Stomach smooth muscle (tissue), 2 donors: Measurements from ENCODE around the gene PRAMEF1.
"Not testable (repeated sequence)": the region's sequence is repeated elsewhere in the genome, so short reads cannot be mapped to it uniquely, and the experiment has no call there.

Experiments
- H3K27ac ChIP-seq: one replicate; pipeline ENCODE4 v1.7.0; 2013; ENCODE audit warnings: mild to moderate bottlenecking, low read length, inconsistent platforms
- H3K27me3 ChIP-seq, 2 donors: one replicate each; pipeline ENCODE4 v1.7.0; 2013; ENCODE audit warnings: low read length in 2 of 2; ENCODE audit not compliant: insufficient read depth in 2 of 2, control insufficient read depth in 1 of 2
- H3K36me3 ChIP-seq, 2 donors: one replicate each; pipeline ENCODE4 v1.7.0; 2013; ENCODE audit warnings: low read length in 2 of 2; ENCODE audit not compliant: control insufficient read depth in 2 of 2, insufficient read depth in 2 of 2
- H3K4me1 ChIP-seq: one replicate; pipeline ENCODE4 v1.7.0; 2013; ENCODE audit warnings: low read length; ENCODE audit not compliant: control insufficient read depth, insufficient read depth
- H3K4me3 ChIP-seq, 2 donors: one replicate each; pipeline ENCODE4 v1.7.0; 2013; ENCODE audit warnings: low read length in 2 of 2
- H3K9ac ChIP-seq, 2 donors: one replicate each; pipeline ENCODE4 v1.7.0; 2013; ENCODE audit warnings: low read length in 2 of 2, mild to moderate bottlenecking in 1 of 2
- H3K9me3 ChIP-seq, 2 donors: one replicate each; pipeline ENCODE4 v1.7.0; 2013; ENCODE audit warnings: low read length in 2 of 2; ENCODE audit not compliant: control insufficient read depth in 2 of 2
- donor health status: healthy.
- donor health status: Pancreatic carcinoma.

Gene PRAMEF1

GRCh38 chr1:12811409-12811784 lies 20.2 kb downstream of the PRAMEF1 start:
- no peak overlapping the region for H3K4me3 ChIP-seq
- no peak overlapping the region for H3K27ac ChIP-seq
- H3K9me3 ChIP-seq: no peaks in the 10 kb centered on the region
- H3K9ac ChIP-seq: no peak overlapping the region
- no peaks in the 10 kb centered on the region for H3K36me3 ChIP-seq
- H3K4me1 ChIP-seq: no peaks in the 10 kb centered on the region
- peaks cover 0 to 2% of the 10 kb centered on the region in 2 donors for H3K27me3 ChIP-seq

GRCh38 chr1:12819061-12819460 lies 27.9 kb downstream of the PRAMEF1 start:
- H3K9me3 ChIP-seq, H3K27ac ChIP-seq, H3K27me3 ChIP-seq, H3K4me3 ChIP-seq, H3K36me3 ChIP-seq, H3K4me1 ChIP-seq, H3K9ac ChIP-seq: not testable (repeated sequence)

- not testable (repeated sequence) for H3K27me3 ChIP-seq, H3K36me3 ChIP-seq, H3K9me3 ChIP-seq, H3K27ac ChIP-seq, H3K4me3 ChIP-seq, H3K9ac ChIP-seq, H3K4me1 ChIP-seq
Measured at GRCh38 chr1:12831310-12831709, 40.1 kb downstream of the PRAMEF1 start, which contains the start of gene PRAMEF11. Gene PRAMEF11 (minus strand): TSS chr1:12831410. CDS start chr1:12828789, 2,621 bp downstream.

- not testable (repeated sequence) for H3K4me3 ChIP-seq, H3K9ac ChIP-seq, H3K27me3 ChIP-seq, H3K9me3 ChIP-seq, H3K27ac ChIP-seq, H3K4me1 ChIP-seq, H3K36me3 ChIP-seq
Measured at GRCh38 chr1:12833251-12833650, 42.1 kb downstream of the PRAMEF1 start.
